ENCODE data around the gene MYOCOS. TPM values are rescaled to one million over a fixed set of nuclear protein-coding genes. Genes with fewer than 3 reads are reported as not detected.

MYOCOS gene
- total and polyA plus RNA-seq, 4 donors: not detected

GRCh38 chr1:171616586-171616985 is 5.5 kb upstream of the MYOCOS start:
- H3K36me3 ChIP-seq (ENCODE audit: control insufficient read depth in 4 of 4, insufficient read depth in 4 of 4, low read length in 4 of 4): no peaks in the 10 kb centered on the region
- no peak for ATAC-seq (ENCODE audit: insufficient read depth, low FRiP score)
- H3K27me3 ChIP-seq (ENCODE audit: control insufficient read depth in 3 of 3, insufficient read depth in 3 of 3, low read length in 2 of 3): no peaks in the 10 kb centered on the region
- no peaks in the 10 kb centered on the region for H3K9me3 ChIP-seq (ENCODE audit: control insufficient read depth in 4 of 4, insufficient read depth in 3 of 4, low read length in 3 of 4)
- H3K9ac ChIP-seq (ENCODE audit: insufficient read depth in 1 of 2, low read length in 2 of 2): no peak overlapping the region
- peaks cover 0 to 2% (median 0%) of the 10 kb centered on the region in 5 donors for H3K4me1 ChIP-seq (ENCODE audit: control insufficient read depth in 5 of 5, insufficient read depth in 5 of 5, low read length in 5 of 5)
- WGBS, 2 donors: 68 to 70% methylated on average over 2 of the region's 2 CpGs
- H3K27ac ChIP-seq (ENCODE audit: low read depth in 1 of 2, low read length in 1 of 2): no peak overlapping the region
- no peak for DNase-seq
- no peak for TF ChIP-seq CTCF (IDR thresholded peaks at IDR 0.05; ENCODE audit: control extremely low read depth, extremely low read depth)
- H3K4me3 ChIP-seq: no peak overlapping the region

- no peak for TF ChIP-seq CTCF (IDR thresholded peaks at IDR 0.05; ENCODE audit: control extremely low read depth, extremely low read depth)
- H3K9ac ChIP-seq (ENCODE audit: insufficient read depth in 1 of 2, low read length in 2 of 2): no peak overlapping the region
- H3K9me3 ChIP-seq (ENCODE audit: control insufficient read depth in 4 of 4, insufficient read depth in 3 of 4, low read length in 3 of 4): peaks cover 0 to 2% (median 0%) of the 10 kb centered on the region in 4 donors
- DNase-seq (no peak), ATAC-seq (ENCODE audit: insufficient read depth, low FRiP score) (no peak)
- no peaks in the 10 kb centered on the region for H3K27me3 ChIP-seq (ENCODE audit: control insufficient read depth in 3 of 3, insufficient read depth in 3 of 3, low read length in 2 of 3)
- no peak overlapping the region for H3K4me3 ChIP-seq
- WGBS, 2 donors: 83 to 90% methylated on average over 9 of the region's 9 CpGs
- no peaks in the 10 kb centered on the region for H3K4me1 ChIP-seq (ENCODE audit: control insufficient read depth in 5 of 5, insufficient read depth in 5 of 5, low read length in 5 of 5)
- H3K27ac ChIP-seq (ENCODE audit: low read depth in 1 of 2, low read length in 1 of 2): no peak overlapping the region
- H3K36me3 ChIP-seq (ENCODE audit: control insufficient read depth in 4 of 4, insufficient read depth in 4 of 4, low read length in 4 of 4): no peaks in the 10 kb centered on the region
Measured at GRCh38 chr1:171623651-171624331, 1.7 kb downstream of the MYOCOS start.

- peaks cover 0 to 2% (median 0%) of the 10 kb centered on the region in 4 donors for H3K9me3 ChIP-seq (ENCODE audit: control insufficient read depth in 4 of 4, insufficient read depth in 3 of 4, low read length in 3 of 4)
- no peak for DNase-seq
- H3K36me3 ChIP-seq (ENCODE audit: control insufficient read depth in 4 of 4, insufficient read depth in 4 of 4, low read length in 4 of 4): no peaks in the 10 kb centered on the region
- 88 to 91% methylated on average over 1 of the region's 1 CpG for WGBS, 2 donors
- no peak for TF ChIP-seq CTCF (IDR thresholded peaks at IDR 0.05; ENCODE audit: control extremely low read depth, extremely low read depth)
- H3K27me3 ChIP-seq (ENCODE audit: control insufficient read depth in 3 of 3, insufficient read depth in 3 of 3, low read length in 2 of 3): no peaks in the 10 kb centered on the region
- no peak overlapping the region for H3K27ac ChIP-seq (ENCODE audit: low read depth in 1 of 2, low read length in 1 of 2)
- no peaks in the 10 kb centered on the region for H3K4me1 ChIP-seq (ENCODE audit: control insufficient read depth in 5 of 5, insufficient read depth in 5 of 5, low read length in 5 of 5)
- no peak for ATAC-seq (ENCODE audit: insufficient read depth, low FRiP score)
- H3K4me3 ChIP-seq: no peak overlapping the region
- no peak overlapping the region for H3K9ac ChIP-seq (ENCODE audit: insufficient read depth in 1 of 2, low read length in 2 of 2)
Measured at GRCh38 chr1:171625225-171625624, 3.2 kb downstream of the MYOCOS start.

- H3K36me3 ChIP-seq (ENCODE audit: control insufficient read depth in 4 of 4, insufficient read depth in 4 of 4, low read length in 4 of 4): no peaks in the 10 kb centered on the region
- 67 to 77% methylated on average over 5 of the region's 5 CpGs for WGBS, 2 donors
- H3K4me3 ChIP-seq: no peak overlapping the region
- DNase-seq: peak in 1 of 3 donors; percentile 11
- H3K4me1 ChIP-seq (ENCODE audit: control insufficient read depth in 5 of 5, insufficient read depth in 5 of 5, low read length in 5 of 5): no peaks in the 10 kb centered on the region
- ATAC-seq (ENCODE audit: insufficient read depth, low FRiP score): no peak
- H3K27ac ChIP-seq (ENCODE audit: low read depth in 1 of 2, low read length in 1 of 2): no peak overlapping the region
- H3K27me3 ChIP-seq (ENCODE audit: control insufficient read depth in 3 of 3, insufficient read depth in 3 of 3, low read length in 2 of 3): no peaks in the 10 kb centered on the region
- no peak overlapping the region for H3K9ac ChIP-seq (ENCODE audit: insufficient read depth in 1 of 2, low read length in 2 of 2)
- no peak for TF ChIP-seq CTCF (IDR thresholded peaks at IDR 0.05; ENCODE audit: control extremely low read depth, extremely low read depth)
- peaks cover 0 to 2% (median 0%) of the 10 kb centered on the region in 4 donors for H3K9me3 ChIP-seq (ENCODE audit: control insufficient read depth in 4 of 4, insufficient read depth in 3 of 4, low read length in 3 of 4)
Measured at GRCh38 chr1:171627020-171627419, 5.0 kb downstream of the MYOCOS start.

Measured in lung (tissue), 12 donors.